HG03025 (cell line): ENCODE data around the gene OR4D5.

Source experiments
- ATAC-seq: cut with Tn5 transposase; IDR thresholded peaks from one replicate; pipeline ENCODE4 v1.9.1; 2021; ENCODE audit warnings: mild to moderate bottlenecking, moderate library complexity; ENCODE audit not compliant: unreplicated experiment, low FRiP score

The OR4D5 gene

GRCh38 chr11:123939317-123939716 lies at the start of gene OR4D5:
OR4D5 (plus strand) TSS chr11:123939617; CDS start chr11:123939617, 0 bp downstream.
- ATAC-seq, result no peak

DNA sequence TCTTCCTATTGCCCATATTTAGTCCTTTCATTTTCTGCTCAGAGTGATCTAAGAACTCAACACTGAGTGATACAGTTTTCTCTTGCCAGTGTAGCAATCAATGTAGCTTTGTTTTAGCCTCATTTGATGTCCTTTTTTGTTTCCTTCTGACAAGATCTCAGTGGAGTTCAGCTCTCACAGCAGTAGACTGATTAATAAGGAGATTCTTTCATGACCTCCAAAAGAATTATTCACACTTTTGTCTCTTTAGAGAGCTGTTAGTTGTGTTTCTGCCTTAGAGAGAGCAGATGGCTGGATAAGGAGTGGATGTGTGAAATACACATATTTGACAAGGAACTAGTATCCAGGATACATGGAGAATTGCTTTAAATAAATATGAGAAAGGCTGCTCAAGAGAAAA lies 47.4 kb upstream of the OR4D5 start:
- ATAC-seq, result no peak

DNA sequence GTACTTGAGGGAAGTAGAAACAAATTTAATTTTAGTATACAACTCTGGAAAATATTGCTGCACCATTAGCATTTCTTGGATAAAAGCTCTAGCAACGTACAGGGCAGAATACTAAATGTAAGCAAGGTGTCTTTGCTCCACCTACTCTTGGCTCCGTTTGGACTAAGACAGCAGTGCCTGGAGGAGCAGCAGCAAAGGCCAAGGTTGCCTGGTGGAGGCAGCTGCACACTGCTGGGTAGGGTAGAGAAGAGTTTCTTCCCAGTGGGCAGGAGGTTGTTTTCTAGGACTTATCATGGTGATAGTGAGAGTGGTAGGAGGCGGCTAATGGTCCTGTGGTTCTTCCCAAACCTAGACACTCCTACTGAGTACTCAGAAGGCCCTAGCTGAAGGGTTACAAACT lies 39.6 kb upstream of the OR4D5 start:
- no peak for ATAC-seq

DNA sequence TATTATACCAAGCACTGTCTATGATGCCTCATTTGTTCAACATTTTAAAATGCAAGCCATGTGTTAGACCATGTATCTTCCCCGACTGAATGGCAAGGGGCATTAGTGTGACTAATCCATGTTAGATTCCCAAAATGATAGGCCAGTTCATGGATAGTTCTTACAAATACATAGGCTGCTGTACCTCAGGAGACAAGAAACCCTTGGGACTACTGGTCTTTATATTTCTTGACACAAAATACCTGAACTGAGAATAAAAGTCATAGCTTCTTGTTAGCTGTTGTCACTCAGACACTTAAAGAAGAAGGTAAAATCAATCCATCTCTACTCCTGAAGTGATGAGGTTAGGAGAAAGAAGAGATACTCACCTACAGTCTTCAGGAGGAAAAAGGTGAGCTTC lies 37.5 kb upstream of the OR4D5 start, which contains the start of gene OR8D4:
Gene OR8D4 (plus strand): TSS at position 301 of the 400 bp plus-strand sequence. CDS start 4,265 bp downstream, outside the sequence.
- ATAC-seq, result no peak

DNA sequence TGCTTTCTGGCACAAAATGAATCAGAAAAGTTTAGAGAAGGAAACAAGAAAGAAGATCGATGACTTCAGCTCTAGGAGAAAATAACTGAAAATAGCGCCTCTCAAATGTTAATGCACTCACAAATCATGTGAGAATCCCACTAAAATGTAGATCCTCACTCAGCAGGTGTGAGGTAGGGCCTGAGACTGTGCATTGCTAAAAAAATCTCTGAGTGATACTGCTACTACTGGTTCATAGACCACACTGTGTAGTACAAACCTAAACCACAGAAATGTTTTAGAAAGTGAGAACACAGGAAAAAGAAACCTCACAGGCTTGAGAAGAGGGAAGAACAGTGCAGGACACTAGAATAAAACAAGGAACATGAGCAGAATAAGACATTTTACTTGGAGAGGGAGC lies 35.5 kb upstream of the OR4D5 start:
- peak; percentile 95 for ATAC-seq

DNA sequence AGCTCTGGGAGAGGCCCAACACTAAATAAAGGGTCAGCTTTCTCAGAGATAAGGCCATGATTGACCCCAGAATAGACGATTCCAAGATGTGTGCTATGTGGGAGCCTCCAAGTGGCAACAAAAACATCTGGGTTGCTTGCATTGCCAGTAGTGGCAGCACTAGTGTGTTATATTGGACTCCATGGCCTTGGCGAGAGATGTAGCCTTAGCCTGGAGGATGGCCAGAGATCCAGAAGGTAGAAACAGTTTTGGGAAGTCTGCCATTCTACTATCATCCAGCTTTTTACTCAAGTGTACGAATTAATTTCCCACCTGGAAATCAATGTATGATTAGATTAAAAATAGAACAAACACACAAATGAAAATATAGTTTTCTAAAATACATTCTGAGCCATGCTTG lies 34.5 kb upstream of the OR4D5 start:
- ATAC-seq, result no peak

GRCh38 chr11:123905826-123906225 lies 33.6 kb upstream of the OR4D5 start:
- ATAC-seq, result no peak

- ATAC-seq, result no peak
Measured at GRCh38 chr11:123920943-123921342, 18.5 kb upstream of the OR4D5 start.

- ATAC-seq, result no peak
Measured at GRCh38 chr11:123924027-123924426, 15.4 kb upstream of the OR4D5 start.

GRCh38 chr11:123942413-123942812 lies 3.0 kb downstream of the OR4D5 start:
- ATAC-seq, result no peak

- no peak for ATAC-seq
Measured at GRCh38 chr11:123943738-123944137, 4.3 kb downstream of the OR4D5 start, which contains the start of gene OR6T1. OR6T1 (minus strand) TSS chr11:123943838; CDS start chr11:123943838, 0 bp downstream.

DNA sequence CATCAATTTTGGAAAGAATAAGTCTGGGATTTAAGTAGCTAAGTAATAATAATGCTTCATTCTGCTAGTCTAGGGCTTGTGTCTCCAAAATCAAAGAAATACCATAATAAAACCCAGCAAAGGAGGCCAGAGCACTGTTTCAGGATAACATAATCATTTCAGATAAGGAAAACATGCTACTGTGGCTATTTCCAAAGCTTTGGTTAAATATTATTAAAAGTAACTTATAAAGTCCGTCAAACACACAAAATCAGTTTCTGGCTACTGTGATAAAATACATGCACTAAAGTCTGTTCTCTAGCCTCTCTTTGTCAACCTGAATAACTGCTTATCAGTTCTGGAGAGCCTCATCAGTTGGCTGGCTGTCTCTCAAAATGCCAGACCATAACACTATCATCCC lies 5.7 kb downstream of the OR4D5 start:
- no peak for ATAC-seq

- no peak for ATAC-seq
Measured at GRCh38 chr11:123956752-123957151, 17.3 kb downstream of the OR4D5 start.

DNA sequence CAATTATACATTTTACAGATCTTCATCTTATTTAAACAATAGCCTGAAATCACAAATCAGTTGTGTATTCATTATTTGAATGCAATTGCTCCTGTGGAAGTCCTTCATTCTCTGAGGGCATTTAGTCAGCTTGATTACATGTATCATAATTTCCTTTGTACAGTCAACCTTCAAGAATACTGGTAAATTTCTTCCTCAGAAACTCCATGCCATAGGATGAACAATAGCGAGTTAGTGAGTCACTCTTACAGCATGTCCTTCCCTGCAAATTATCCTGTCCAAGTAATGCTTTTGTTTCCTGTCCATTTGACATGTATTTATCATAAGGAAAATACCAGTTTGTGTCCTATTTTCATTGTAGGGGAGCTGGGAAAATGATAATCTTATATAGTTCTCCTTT lies 34.4 kb downstream of the OR4D5 start:
- ATAC-seq, result no peak

DNA sequence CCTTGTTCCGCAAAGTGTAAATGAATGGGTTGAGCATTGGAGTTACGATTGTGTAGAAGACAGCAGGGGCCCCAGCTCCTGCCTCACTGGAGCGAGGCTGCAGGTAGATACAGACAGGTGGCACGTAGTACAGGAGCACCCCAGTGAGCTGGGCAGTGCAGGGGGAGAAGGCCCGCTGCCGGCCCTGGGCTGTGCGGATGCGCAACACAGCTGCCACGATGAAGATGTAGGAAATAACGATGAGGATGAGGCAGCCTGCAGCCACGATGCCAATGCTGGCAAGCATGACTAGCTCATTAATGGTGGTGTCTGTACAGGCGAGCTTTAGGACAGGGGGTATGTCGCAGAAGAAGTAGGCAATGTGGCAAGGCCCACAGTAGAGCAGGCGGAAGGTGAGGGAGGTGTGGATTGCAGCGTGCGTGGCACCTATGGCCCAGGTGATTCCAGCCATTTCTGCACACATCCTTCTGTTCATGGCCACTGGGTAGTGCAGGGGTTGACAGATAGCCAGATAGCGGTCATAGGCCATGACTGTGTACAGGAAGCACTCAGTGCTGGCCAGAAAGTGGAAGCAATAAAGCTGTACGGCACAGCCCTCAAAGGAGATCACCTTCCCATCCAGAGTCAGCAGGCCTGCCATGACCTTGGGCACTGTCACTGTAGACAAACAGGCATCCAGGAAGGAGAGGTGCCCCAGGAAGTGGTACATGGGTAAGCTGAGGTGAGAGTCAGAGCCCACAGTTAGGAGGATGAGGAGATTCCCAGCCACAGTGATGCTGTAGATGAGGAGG lies 37.5 kb downstream of the OR4D5 start:
- ATAC-seq, result no peak

- ATAC-seq, result no peak
Measured at GRCh38 chr11:123977731-123978347, 38.4 kb downstream of the OR4D5 start, which contains the start of gene OR10S1. OR10S1 (minus strand) TSS chr11:123977781; CDS start chr11:123977664, 117 bp downstream.

DNA sequence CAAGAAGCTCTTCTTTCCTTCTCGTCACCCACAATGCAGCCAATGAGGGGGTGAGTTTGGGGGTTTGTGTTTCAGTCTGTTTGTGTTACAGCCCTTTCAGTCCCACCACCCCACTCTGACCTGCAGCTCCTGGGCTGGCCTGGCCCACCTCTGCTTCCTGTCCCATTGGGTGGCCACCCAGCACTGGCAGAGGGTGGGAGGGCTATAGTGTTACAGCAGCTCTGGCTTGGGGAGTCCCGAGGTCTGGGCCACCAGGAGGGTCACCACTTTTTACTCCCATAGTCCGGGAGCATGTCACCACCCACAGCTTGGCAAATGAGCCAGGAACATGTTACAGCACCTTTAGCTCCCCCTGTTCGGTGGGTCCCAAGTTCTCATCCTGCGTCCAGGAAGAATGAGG lies 39.9 kb downstream of the OR4D5 start:
- no peak for ATAC-seq
